ENCODE measurements around the gene POLE3. TPM values are rescaled to one million over a fixed set of nuclear protein-coding genes. Genes with fewer than 3 reads are reported as not detected.
"Not testable (repeated sequence)": the region's sequence is repeated elsewhere in the genome, so short reads cannot be mapped to it uniquely, and the experiment has no call there.

The POLE3 gene
- total RNA-seq, result 10 to 100 TPM; 24.3 to 25.4 TPM
- long read RNA-seq, donor 1, transcript POLE3-201 (4 exons, 2,109 nt), result major isoform, 15 of 17 reads
- long read RNA-seq, donor 1, partial matches to known transcripts, result 0 of 17 reads
- long read RNA-seq, donor 1, other reads (novel, unspliced or antisense), result 1 of 17 reads
- long read RNA-seq, donor 2, transcript POLE3-201 (4 exons, 2,109 nt), result major isoform, 66 of 73 reads
- long read RNA-seq, donor 2, partial matches to known transcripts, result 0 of 73 reads
- long read RNA-seq, donor 2, other reads (novel, unspliced or antisense), result 2 of 73 reads

DNA sequence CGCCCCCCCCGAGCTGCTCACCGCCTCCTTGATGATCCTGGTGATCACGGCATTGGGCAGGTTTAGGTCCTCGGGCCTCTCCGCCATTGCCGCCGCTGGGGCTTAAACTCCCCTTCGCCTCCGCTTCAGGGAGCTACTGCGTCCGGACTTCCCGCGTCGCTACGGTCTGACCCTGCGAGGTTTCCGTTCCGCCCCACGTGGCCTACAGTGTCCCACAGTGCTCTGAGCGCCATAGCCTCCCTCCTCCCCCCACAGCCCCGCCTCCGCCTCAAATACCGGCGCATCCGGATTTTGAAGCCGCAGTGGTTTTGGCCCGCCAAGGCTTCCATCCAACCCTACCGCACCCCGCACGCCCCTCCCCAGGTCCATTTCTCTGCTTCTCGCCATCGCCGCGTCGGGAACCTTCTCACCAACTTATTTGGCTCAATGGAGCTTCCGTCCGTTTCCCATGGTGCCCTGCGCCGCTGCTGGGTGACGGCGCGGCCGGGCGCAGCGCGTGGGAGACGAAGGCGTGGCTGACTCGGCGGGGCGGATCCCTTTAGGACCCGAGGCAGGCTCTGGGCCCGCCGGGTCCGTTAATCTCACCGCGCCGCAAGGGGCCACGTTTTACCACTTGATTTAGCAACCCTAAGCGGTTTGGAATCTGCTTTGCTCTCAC is at the start of gene POLE3, which contains the start of gene C9orf43:
POLE3 (minus strand) TSS at position 469 of the 658 bp plus-strand sequence; CDS start at position 87, 382 bp downstream.
C9orf43 (plus strand) TSS at position 541 of the 658 bp plus-strand sequence. CDS start 2,747 bp downstream, outside the sequence.
- intact Hi-C loops (cut with DNase I), result no loop called here

DNA sequence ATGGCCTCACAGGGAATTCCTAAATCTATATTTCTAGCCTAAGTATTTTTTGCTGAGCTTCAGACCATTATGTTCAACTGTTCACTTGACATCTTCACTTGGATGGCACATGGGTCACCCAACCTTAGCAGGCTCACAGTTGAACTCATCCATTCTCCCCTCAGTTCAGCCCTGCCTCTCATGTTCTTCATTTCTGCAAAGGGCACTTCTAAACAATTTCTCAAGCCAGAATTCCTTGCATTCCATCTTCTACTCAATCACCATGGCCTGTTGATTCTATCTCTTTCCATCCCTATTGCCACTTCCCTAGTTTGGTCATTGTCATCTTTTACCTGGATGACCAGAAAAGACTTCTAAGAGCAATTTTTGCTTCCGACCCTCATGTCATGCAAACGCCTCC is 45.8 kb upstream of the POLE3 start:
- no peak for DNase-seq (ENCODE audit: low spot score)
- intact Hi-C loops (cut with DNase I), result no loop called here

More for the DNA sequence above, at the start of gene POLE3, which contains the start of gene C9orf43:
- DNase-seq (ENCODE audit: low spot score), result peak; percentile 99

DNA sequence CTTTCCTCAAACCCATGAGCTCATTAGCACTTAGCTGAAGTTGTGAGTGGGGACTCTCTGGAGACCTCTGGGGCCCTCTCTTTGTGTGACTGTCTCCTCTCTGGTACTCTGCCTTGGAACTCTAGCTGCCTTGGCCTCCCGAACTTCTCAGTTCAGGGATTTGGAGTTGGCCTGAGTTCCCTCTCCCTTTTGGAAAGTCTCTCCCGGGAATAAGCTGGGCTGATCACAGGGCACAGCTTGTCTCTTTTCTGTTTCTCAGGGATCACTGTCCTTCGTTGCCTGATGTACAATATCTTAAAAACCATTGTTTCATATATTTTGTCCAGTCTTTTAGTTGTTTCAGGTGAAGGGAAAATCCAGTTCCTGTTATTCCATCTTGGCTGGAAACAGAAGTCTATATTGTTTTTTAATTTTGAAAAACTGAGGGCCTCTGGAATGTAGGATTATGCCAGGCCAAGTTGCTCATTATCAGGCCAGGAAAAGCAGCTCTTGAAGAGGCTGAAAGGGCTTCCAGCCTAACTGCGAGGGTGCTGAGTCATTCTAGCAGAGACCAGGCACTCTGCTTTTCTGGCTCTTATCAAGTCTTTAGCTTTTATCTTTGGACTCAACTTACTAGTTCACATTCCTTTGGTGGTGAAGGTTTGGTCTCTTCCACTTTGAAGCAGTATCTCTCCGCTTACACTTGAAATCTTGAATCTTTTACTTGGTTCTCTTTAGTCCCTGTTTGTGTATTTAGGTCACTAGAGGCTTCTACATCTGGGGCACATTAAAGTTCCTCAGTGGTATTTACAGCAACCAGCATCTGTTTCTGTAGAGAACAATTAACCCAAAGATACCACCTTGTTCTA is 44.7 kb upstream of the POLE3 start:
- intact Hi-C loops (cut with DNase I), result no loop called here
- DNase-seq (ENCODE audit: low spot score), result peak; percentile 88

GRCh38 chr9:113452113-113452605 is 41.7 kb upstream of the POLE3 start:
- intact Hi-C loops (cut with DNase I), result no loop called here
- no peak for DNase-seq (ENCODE audit: low spot score)

GRCh38 chr9:113449376-113449775 is 38.9 kb upstream of the POLE3 start:
- intact Hi-C loops (cut with DNase I), result loop anchor here (1.0 to 5.0 kb wide), 3 partner anchors 134 to 208 kb away; no protein-coding TSS in a partner anchor
- DNase-seq (ENCODE audit: low spot score), result no peak

GRCh38 chr9:113446323-113446740 is 35.9 kb upstream of the POLE3 start:
- intact Hi-C loops (cut with DNase I), result loop anchor here (2.0 to 5.0 kb wide), 3 partner anchors 141 to 211 kb away; no protein-coding TSS in a partner anchor

GRCh38 chr9:113444736-113445135 is 34.3 kb upstream of the POLE3 start:
- DNase-seq (ENCODE audit: low spot score), result no peak
- intact Hi-C loops (cut with DNase I), result loop anchor here (2.0 to 5.0 kb wide), 3 partner anchors 143 to 213 kb away; no protein-coding TSS in a partner anchor

More at GRCh38 chr9:113446323-113446740, 35.9 kb upstream of the POLE3 start:
- DNase-seq (ENCODE audit: low spot score), result no peak

DNA sequence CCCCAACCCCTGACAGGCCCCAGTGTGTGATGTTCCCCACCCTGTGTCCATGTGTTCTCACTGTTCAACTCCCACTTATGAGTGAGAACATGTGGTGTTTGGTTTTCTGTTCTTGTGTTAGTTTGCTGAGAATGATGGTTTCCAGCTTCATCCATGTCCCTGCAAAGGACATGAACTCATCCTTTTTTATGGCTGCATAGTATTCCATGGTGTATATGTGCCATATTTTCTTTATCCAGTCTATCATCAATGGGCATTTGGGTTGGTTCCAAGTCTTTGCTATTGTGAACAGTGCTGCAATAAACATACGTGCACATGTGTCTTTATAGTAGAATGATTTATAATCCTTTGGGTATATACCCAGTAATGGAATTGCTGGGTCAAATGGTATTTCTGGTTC is 27.2 kb upstream of the POLE3 start:
- intact Hi-C loops (cut with DNase I); DNase-seq (ENCODE audit: low spot score): not testable (repeated sequence)

DNA sequence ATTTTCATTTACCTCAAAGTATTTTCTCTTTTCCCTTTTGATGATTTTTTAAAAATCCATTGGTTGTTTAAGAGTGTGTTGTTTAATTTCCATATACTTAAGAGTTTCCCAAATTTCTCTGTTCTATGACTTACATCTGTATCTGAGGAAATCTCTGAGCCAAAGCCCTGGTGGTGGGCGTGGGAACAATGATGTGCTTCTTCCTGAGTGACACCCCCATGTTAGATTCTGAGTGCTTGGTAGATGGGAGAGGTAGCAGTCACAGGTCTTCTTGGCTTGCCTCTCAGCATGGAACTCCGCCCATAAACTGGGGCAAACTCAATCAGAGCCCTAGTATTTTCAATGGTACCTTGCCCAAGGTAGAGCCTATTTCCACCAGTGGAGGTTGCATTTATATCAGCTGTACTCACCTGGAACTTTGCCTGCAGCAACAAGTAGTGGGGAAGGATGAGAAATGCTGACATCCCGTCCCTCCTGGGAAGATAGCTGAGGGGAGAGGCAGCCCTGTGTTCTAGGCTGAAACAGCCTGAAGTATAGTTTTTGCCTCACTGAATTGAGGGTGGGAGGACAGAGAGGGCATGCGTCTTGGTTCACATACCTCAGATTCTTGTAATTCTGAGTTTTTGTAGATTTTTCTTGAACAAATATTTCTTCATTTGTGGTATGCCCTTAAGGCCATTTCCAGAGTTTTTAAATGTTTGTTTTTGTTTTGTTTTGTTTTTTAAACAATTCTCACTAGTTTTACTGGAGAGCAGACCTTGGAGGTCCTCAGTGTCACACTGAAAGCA is 26.4 kb upstream of the POLE3 start:
- no peak for DNase-seq (ENCODE audit: low spot score)
- intact Hi-C loops (cut with DNase I), result no loop called here

- no peak for DNase-seq (ENCODE audit: low spot score)
- intact Hi-C loops (cut with DNase I), result no loop called here
Measured at GRCh38 chr9:113431191-113431590, 20.7 kb upstream of the POLE3 start.

DNA sequence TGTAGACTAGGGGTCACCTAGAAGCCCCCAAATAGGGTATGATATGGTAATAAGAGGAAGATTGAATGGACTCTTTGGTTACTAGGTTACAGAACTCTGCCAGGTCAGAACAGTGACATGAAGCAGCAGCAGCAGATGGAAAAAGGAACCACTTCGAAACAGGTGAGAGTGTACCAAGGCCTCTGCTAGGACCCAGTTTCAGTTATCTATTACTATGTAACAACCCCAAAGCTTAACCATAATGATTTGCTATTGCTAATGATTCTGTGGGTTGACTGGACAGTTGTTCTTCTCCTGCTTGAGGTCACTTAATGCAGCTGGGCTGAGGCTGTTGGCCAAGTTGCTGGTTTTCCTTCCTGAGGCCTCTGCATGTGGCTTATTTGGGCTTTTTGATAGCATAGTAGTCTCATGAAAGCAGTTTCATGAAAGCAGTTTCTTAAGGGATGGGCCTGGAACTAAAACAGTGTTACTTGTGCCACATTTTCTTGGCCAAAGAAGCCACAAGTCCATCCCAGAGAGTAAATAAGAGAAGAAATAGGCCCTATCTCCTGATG is 17.7 kb upstream of the POLE3 start:
- intact Hi-C loops (cut with DNase I), result loop anchor here in 1 of 2 donors (10.0 kb wide), 1 partner anchor 237 kb away; no protein-coding TSS in a partner anchor
- no peak for DNase-seq (ENCODE audit: low spot score)

GRCh38 chr9:113427629-113428028 is 17.2 kb upstream of the POLE3 start:
- intact Hi-C loops (cut with DNase I), result loop anchor here in 1 of 2 donors (10.0 kb wide), 1 partner anchor 237 kb away; no protein-coding TSS in a partner anchor

DNA sequence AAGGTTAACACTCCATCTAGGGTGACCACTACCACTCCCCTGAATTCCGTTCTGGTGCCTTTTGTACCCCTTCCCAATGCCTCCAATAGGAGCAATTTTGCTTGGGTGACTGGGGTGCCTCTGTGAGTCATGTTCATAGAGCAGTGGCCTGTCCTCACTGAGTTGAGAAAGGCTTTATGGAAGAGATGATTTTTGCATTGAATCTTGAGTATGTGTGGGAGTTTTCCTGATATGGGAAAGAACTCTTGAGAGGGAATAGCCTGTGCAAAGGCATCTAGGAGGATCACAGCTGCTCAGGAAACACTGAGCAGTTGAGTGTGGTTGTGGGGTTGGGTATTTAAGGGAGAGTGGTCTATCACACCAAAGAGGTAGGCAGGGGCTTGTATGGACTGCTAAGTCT is 16.2 kb upstream of the POLE3 start:
- intact Hi-C loops (cut with DNase I), result loop anchor here in 1 of 2 donors (10.0 kb wide), 1 partner anchor 238 kb away; no protein-coding TSS in a partner anchor
- no peak for DNase-seq (ENCODE audit: low spot score)

More at GRCh38 chr9:113427629-113428028, 17.2 kb upstream of the POLE3 start:
- no peak for DNase-seq (ENCODE audit: low spot score)

DNA sequence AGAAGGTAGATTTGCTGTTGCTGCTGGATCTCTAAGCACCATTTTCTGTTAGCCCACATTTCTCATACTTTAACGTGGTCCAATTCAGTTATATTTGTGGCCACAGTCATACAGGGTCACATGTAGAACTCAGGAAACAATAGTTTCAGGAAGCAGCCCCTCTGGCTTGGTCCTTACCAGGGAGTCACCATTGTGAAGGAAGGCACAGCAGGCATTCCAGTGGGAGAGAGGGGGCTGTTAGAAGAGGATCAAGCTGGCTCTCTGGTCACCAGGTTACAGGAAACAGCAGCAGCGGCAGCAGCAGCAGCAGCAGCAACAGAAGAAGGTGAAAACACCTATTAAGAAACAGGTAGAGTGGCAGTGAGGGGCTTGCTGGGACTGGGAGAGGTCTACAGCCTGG is 14.6 kb upstream of the POLE3 start:
- intact Hi-C loops (cut with DNase I), result loop anchor here in 1 of 2 donors (10.0 kb wide), 1 partner anchor 240 kb away; no protein-coding TSS in a partner anchor
- no peak for DNase-seq (ENCODE audit: low spot score)

- no peak for DNase-seq (ENCODE audit: low spot score)
- intact Hi-C loops (cut with DNase I), result loop anchor here in 1 of 2 donors (10.0 kb wide), 1 partner anchor 243 kb away; no protein-coding TSS in a partner anchor
Measured at GRCh38 chr9:113421726-113422125, 11.3 kb upstream of the POLE3 start.

DNA sequence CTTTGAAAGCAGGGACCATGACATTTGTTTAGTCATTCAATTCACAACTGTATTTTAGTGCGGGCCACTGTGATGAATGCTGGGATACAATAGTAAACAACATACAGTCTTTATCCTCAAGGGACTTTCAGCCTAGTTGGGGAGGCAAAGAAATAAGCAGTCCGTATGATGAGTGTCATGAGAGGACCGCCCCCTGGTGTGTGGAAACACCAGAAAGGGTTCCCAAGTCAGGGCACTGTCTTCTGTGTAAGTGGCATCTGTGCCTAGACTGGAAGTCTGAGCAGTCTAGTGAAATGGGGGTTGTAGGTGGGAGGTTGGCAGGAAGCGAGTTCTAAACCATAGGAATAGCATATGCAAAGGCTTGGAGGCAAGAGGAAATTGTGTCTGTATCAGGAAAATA is 6.9 kb upstream of the POLE3 start:
- no peak for DNase-seq (ENCODE audit: low spot score)
- intact Hi-C loops (cut with DNase I), result no loop called here

DNA sequence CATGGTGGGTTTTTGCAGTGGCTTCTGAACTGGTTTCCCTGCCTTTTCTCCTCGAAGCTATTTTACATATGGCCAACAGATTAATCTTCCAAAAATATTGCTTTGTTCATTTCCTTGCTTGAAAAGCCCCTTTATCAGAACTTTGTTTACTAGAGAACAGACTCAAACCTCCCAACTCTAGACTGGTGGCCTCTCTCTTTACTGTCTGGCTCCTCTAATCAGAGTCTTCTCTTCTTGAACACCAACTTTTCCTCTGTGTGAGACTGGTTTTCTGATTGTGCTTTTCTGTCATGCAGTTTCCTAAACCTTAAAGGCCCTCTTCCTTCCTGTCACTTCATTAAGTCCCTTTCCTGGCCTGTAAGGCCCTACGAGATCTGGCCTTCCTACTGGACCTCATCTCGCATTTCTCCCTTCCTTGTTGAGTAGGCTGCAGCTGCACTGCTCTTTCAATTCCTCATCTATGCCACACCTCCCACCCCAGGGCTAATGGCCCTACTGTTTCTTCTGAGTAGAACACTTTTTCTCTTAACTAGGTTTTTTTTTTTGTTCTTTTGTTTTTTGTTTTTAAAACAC is 5.8 kb upstream of the POLE3 start:
- DNase-seq (ENCODE audit: low spot score), result no peak
- intact Hi-C loops (cut with DNase I), result no loop called here

DNA sequence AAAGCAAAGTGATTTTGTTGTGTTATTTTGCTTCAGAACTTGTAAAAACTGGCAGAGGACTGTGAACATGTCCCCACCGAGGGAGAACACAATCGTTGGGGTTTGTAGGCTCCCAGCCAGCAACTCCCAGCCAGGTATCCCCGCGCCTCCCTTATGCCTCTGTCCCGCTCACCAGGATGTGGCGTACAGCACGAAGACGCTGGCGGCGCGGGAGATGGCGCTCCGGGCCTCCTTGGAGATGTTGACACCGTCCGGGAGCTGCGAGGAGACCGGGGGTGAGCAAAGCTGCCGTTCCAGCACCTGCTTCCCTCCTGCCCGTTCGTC is 630 bp downstream of the POLE3 start:
- intact Hi-C loops (cut with DNase I), result loop anchor here in 1 of 2 donors (10.0 kb wide), 1 partner anchor 135 kb away; the partner anchor contains the start of genes CDC26 and PRPF4
- DNase-seq (ENCODE audit: low spot score), result no peak
